IPS-18a (cell line): ENCODE results near the gene DUOX2.
"Not testable (repeated sequence)": the region's sequence is repeated elsewhere in the genome, so short reads cannot be mapped to it uniquely, and the experiment has no call there.

Source experiments
- H3K27ac ChIP-seq: one replicate; pipeline ENCODE4 v1.5.1; 2013; ENCODE audit warnings: low read length
- H3K27me3 ChIP-seq: one replicate; pipeline ENCODE4 v1.6.1; 2013; ENCODE audit warnings: mild to moderate bottlenecking, low read length; ENCODE audit not compliant: control insufficient read depth, insufficient read depth
- H3K36me3 ChIP-seq: one replicate; pipeline ENCODE4 v1.6.1; 2013; ENCODE audit warnings: low read depth, low read length; ENCODE audit not compliant: control insufficient read depth
- H3K4me1 ChIP-seq: one replicate; pipeline ENCODE4 v1.6.1; 2013; ENCODE audit warnings: low read depth, low read length; ENCODE audit not compliant: control insufficient read depth
- H3K4me3 ChIP-seq: one replicate; pipeline ENCODE4 v1.5.1; 2013; ENCODE audit warnings: low read length
- H3K9ac ChIP-seq: one replicate; pipeline ENCODE4 v1.6.1; 2013; ENCODE audit warnings: mild to moderate bottlenecking, low read length, moderate library complexity
- H3K9me3 ChIP-seq: one replicate; pipeline ENCODE4 v1.6.1; 2013; ENCODE audit warnings: low read depth, low read length; ENCODE audit not compliant: control insufficient read depth

The DUOX2 gene

DNA sequence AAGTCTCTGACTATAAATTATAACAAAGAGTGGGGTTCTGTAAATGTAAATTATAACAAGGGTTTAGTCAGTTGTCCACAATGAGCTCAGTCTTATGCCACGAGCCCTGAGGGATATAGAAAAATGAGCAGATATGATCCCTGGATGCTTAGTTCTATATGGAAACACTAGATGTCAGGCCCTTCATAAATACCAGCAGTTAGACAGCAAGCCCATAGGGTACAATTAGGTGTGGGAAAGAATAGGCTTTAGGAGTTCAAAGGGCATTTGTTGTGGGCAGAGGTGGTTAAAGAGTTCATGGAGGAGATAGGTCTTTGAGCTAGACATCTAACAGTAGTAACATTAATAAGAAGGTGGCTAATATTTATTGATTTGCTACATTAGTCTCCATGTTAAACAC lies 69.7 kb downstream of the DUOX2 start:
- not testable (repeated sequence) for H3K27me3 ChIP-seq, H3K9ac ChIP-seq
- peaks cover 13% of the 10 kb centered on the region for H3K36me3 ChIP-seq

DNA sequence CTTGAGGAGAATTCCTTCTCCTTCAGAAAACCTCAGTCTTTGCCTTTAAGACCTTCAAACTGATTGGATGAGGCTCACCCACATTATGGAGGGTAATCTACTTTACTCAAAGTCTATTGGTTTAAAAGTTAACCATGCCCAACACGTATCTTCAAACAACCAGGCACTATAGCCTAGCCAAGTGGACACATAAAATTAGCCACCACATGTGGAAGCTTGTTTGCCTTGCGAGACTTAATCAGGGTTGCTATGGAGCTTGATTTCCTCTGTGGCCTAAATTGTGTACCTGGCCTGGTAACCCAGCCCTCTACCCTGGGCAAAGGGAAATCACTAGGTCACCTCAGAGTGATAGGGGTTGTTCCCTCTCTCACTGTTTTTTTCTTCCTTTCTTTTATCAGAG lies 71.1 kb downstream of the DUOX2 start:
- H3K36me3 ChIP-seq, H3K9ac ChIP-seq, H3K27me3 ChIP-seq, H3K4me1 ChIP-seq, H3K27ac ChIP-seq, H3K9me3 ChIP-seq, H3K4me3 ChIP-seq: not testable (repeated sequence)

More for the DNA sequence above, 69.7 kb downstream of the DUOX2 start:
- H3K27ac ChIP-seq, H3K9me3 ChIP-seq, H3K4me3 ChIP-seq, H3K4me1 ChIP-seq: not testable (repeated sequence)
